Measurements from ENCODE around the gene PGLYRP2.

DNA sequence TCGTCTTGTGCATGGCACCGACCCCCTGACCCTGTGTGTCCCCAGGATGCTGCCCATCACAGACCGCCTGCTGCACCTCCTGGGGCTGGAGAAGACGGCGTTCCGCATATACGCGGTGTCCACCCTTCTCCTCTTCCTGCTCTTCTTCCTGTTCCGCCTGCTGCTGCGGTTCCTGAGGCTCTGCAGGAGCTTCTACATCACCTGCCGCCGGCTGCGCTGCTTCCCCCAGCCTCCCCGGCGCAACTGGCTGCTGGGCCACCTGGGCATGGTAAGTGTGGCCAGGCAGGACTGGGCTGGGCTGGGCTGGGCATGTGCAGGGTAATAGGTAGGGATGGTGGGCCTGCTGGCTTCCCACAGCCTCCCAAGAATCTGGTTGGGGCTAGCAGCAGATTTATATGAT lies 46.0 kb upstream of the PGLYRP2 start:
- TF ChIP-seq, protein P1, sequence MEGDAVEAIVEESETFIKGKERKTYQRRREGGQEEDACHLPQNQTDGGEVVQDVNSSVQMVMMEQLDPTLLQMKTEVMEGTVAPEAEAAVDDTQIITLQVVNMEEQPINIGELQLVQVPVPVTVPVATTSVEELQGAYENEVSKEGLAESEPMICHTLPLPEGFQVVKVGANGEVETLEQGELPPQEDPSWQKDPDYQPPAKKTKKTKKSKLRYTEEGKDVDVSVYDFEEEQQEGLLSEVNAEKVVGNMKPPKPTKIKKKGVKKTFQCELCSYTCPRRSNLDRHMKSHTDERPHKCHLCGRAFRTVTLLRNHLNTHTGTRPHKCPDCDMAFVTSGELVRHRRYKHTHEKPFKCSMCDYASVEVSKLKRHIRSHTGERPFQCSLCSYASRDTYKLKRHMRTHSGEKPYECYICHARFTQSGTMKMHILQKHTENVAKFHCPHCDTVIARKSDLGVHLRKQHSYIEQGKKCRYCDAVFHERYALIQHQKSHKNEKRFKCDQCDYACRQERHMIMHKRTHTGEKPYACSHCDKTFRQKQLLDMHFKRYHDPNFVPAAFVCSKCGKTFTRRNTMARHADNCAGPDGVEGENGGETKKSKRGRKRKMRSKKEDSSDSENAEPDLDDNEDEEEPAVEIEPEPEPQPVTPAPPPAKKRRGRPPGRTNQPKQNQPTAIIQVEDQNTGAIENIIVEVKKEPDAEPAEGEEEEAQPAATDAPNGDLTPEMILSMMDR (IDR thresholded peaks at IDR 0.05): no peak
- TF ChIP-seq ELF1 (IDR thresholded peaks at IDR 0.05) (no peak), TAF1 (IDR thresholded peaks at IDR 0.05; ENCODE audit: borderline replicate concordance, low read depth, low read length) (no peak), POLR2AphosphoS5 (IDR thresholded peaks at IDR 0.05; ENCODE audit: low read depth, low read length) (no peak), EZH2phosphoT487 (IDR thresholded peaks at IDR 0.05; ENCODE audit: borderline replicate concordance, low read depth) (no peak), CHD2 (IDR thresholded peaks at IDR 0.05; ENCODE audit: low read length, partially characterized antibody) (no peak), GABPA (IDR thresholded peaks at IDR 0.05; ENCODE audit: low read depth) (no peak), YY1 (IDR thresholded peaks at IDR 0.05; ENCODE audit: low read depth) (no peak)
- TF ChIP-seq, protein P2, sequence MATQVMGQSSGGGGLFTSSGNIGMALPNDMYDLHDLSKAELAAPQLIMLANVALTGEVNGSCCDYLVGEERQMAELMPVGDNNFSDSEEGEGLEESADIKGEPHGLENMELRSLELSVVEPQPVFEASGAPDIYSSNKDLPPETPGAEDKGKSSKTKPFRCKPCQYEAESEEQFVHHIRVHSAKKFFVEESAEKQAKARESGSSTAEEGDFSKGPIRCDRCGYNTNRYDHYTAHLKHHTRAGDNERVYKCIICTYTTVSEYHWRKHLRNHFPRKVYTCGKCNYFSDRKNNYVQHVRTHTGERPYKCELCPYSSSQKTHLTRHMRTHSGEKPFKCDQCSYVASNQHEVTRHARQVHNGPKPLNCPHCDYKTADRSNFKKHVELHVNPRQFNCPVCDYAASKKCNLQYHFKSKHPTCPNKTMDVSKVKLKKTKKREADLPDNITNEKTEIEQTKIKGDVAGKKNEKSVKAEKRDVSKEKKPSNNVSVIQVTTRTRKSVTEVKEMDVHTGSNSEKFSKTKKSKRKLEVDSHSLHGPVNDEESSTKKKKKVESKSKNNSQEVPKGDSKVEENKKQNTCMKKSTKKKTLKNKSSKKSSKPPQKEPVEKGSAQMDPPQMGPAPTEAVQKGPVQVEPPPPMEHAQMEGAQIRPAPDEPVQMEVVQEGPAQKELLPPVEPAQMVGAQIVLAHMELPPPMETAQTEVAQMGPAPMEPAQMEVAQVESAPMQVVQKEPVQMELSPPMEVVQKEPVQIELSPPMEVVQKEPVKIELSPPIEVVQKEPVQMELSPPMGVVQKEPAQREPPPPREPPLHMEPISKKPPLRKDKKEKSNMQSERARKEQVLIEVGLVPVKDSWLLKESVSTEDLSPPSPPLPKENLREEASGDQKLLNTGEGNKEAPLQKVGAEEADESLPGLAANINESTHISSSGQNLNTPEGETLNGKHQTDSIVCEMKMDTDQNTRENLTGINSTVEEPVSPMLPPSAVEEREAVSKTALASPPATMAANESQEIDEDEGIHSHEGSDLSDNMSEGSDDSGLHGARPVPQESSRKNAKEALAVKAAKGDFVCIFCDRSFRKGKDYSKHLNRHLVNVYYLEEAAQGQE (IDR thresholded peaks at IDR 0.05; ENCODE audit: low read depth, low read length): no peak
- TF ChIP-seq, protein P3, sequence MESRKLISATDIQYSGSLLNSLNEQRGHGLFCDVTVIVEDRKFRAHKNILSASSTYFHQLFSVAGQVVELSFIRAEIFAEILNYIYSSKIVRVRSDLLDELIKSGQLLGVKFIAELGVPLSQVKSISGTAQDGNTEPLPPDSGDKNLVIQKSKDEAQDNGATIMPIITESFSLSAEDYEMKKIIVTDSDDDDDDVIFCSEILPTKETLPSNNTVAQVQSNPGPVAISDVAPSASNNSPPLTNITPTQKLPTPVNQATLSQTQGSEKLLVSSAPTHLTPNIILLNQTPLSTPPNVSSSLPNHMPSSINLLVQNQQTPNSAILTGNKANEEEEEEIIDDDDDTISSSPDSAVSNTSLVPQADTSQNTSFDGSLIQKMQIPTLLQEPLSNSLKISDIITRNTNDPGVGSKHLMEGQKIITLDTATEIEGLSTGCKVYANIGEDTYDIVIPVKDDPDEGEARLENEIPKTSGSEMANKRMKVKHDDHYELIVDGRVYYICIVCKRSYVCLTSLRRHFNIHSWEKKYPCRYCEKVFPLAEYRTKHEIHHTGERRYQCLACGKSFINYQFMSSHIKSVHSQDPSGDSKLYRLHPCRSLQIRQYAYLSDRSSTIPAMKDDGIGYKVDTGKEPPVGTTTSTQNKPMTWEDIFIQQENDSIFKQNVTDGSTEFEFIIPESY (IDR thresholded peaks at IDR 0.05; ENCODE audit: borderline replicate concordance, low read depth): no peak
- TF ChIP-seq, protein P4, sequence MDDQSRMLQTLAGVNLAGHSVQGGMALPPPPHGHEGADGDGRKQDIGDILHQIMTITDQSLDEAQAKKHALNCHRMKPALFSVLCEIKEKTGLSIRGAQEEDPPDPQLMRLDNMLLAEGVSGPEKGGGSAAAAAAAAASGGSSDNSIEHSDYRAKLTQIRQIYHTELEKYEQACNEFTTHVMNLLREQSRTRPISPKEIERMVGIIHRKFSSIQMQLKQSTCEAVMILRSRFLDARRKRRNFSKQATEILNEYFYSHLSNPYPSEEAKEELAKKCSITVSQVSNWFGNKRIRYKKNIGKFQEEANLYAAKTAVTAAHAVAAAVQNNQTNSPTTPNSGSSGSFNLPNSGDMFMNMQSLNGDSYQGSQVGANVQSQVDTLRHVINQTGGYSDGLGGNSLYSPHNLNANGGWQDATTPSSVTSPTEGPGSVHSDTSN (IDR thresholded peaks at IDR 0.05): no peak

Data from SK-N-SH (cell line).